Coronary artery (tissue), 2 donors: ENCODE results near the gene RBM4B.

Experiments
- DNase-seq: peaks from one replicate; pipeline ENCODE4 v3.0.0-alpha.2; 2017; ENCODE audit warnings: low spot score
- H3K27ac ChIP-seq, 2 donors: fragments of 200-600 bp; sonication (generic); one replicate each; pipeline ENCODE4 v1.5.1; 2016 to 2019
- H3K4me3 ChIP-seq: fragments of 200-600 bp; sonication (generic); 2 replicates; pipeline ENCODE4 v1.5.1; 2016; ENCODE audit warnings: mild to moderate bottlenecking, moderate library complexity
- CTCF ChIP-seq: fragments of 200-600 bp; sonication (generic); IDR thresholded peaks from one replicate; pipeline ENCODE4 v1.5.1; 2019; ENCODE audit warnings: antibody characterized with exemption

RBM4B gene

GRCh38 chr11:66698491-66698890 lies 20.8 kb upstream of the RBM4B start:
- no peak for DNase-seq
- H3K4me3 ChIP-seq, result no peak overlapping the region
- no peak for TF ChIP-seq CTCF
- H3K27ac ChIP-seq, result no peak overlapping the region

GRCh38 chr11:66697988-66698387 lies 20.3 kb upstream of the RBM4B start:
- no peak for DNase-seq
- Histone ChIP-seq H3K27ac (no peak overlapping the region), H3K4me3 (no peak overlapping the region)
- TF ChIP-seq CTCF, result no peak

- H3K27ac ChIP-seq, result no peak overlapping the region
- H3K4me3 ChIP-seq, result no peak overlapping the region
- TF ChIP-seq CTCF, result no peak
- no peak for DNase-seq
These were observed 18.5 kb upstream of the RBM4B start for GRCh38 chr11:66696146-66696545.

- H3K4me3 ChIP-seq, result no peak overlapping the region
- H3K27ac ChIP-seq, result no peak overlapping the region
- peak; percentile 81 for DNase-seq
- peak; percentile 91 for TF ChIP-seq CTCF
These were observed 17.1 kb upstream of the RBM4B start for GRCh38 chr11:66694732-66695207.

GRCh38 chr11:66694056-66694410 lies 16.3 kb upstream of the RBM4B start:
- no peak for DNase-seq
- no peak for TF ChIP-seq CTCF
- Histone ChIP-seq H3K27ac (no peak overlapping the region), H3K4me3 (no peak overlapping the region)

GRCh38 chr11:66693356-66694055 lies 15.8 kb upstream of the RBM4B start:
- no peak for DNase-seq
- H3K4me3 ChIP-seq, result no peak overlapping the region
- no peak for TF ChIP-seq CTCF
- H3K27ac ChIP-seq, result no peak overlapping the region

- H3K4me3 ChIP-seq, result no peak overlapping the region
- TF ChIP-seq CTCF, result no peak
- no peak overlapping the region for H3K27ac ChIP-seq
- no peak for DNase-seq
These were observed 15.2 kb upstream of the RBM4B start for GRCh38 chr11:66692871-66693331.
